ENCODE results near the gene ATP9B. TPM values are rescaled to one million over a fixed set of nuclear protein-coding genes. Genes with fewer than 3 reads are reported as not detected.

The ATP9B gene
- total RNA-seq, 1 donor from 2014 or later = 15.8 TPM

- Mint-ChIP-seq H3K4me1 (ENCODE audit: low read depth) (no peaks in the 10 kb centered on the region), H3K4me3 (ENCODE audit: unreplicated experiment) (no peak overlapping the region), H3K27ac (ENCODE audit: unreplicated experiment) (no peak overlapping the region), H3K36me3 (ENCODE audit: low read depth) (peaks cover 27% of the 10 kb centered on the region), H3K9me3 (ENCODE audit: low read depth) (no peaks in the 10 kb centered on the region), H3K27me3 (ENCODE audit: low read depth) (no peaks in the 10 kb centered on the region)
- TF ChIP-seq CTCF (IDR thresholded peaks at IDR 0.05) = no peak
- DNase-seq (ENCODE audit: low spot score) = no peak
Observed at GRCh38 chr18:79344208-79344581, 275.0 kb downstream of the ATP9B start.

- Mint-ChIP-seq H3K9me3 (ENCODE audit: low read depth) (no peaks in the 10 kb centered on the region), H3K27ac (ENCODE audit: unreplicated experiment) (no peak overlapping the region), H3K4me1 (ENCODE audit: low read depth) (no peaks in the 10 kb centered on the region), H3K27me3 (ENCODE audit: low read depth) (no peaks in the 10 kb centered on the region), H3K4me3 (ENCODE audit: unreplicated experiment) (no peak overlapping the region), H3K36me3 (ENCODE audit: low read depth) (peaks cover 27% of the 10 kb centered on the region)
- TF ChIP-seq CTCF (IDR thresholded peaks at IDR 0.05) = no peak
- no peak for DNase-seq (ENCODE audit: low spot score)
Observed at GRCh38 chr18:79345366-79345765, 276.2 kb downstream of the ATP9B start.

- no peak overlapping the region for H3K27ac Mint-ChIP-seq (ENCODE audit: unreplicated experiment)
- peaks cover 27% of the 10 kb centered on the region for H3K36me3 Mint-ChIP-seq (ENCODE audit: low read depth)
- H3K4me1 Mint-ChIP-seq (ENCODE audit: low read depth) = no peaks in the 10 kb centered on the region
- DNase-seq (ENCODE audit: low spot score) = no peak
- H3K27me3 Mint-ChIP-seq (ENCODE audit: low read depth) = no peaks in the 10 kb centered on the region
- H3K9me3 Mint-ChIP-seq (ENCODE audit: low read depth) = no peaks in the 10 kb centered on the region
- H3K4me3 Mint-ChIP-seq (ENCODE audit: unreplicated experiment) = no peak overlapping the region
- TF ChIP-seq CTCF (IDR thresholded peaks at IDR 0.05) = no peak
Observed at GRCh38 chr18:79345981-79346380, 276.8 kb downstream of the ATP9B start.

- no peak for TF ChIP-seq CTCF (IDR thresholded peaks at IDR 0.05)
- H3K9me3 Mint-ChIP-seq (ENCODE audit: low read depth) = no peaks in the 10 kb centered on the region
- no peaks in the 10 kb centered on the region for H3K4me1 Mint-ChIP-seq (ENCODE audit: low read depth)
- no peak overlapping the region for H3K27ac Mint-ChIP-seq (ENCODE audit: unreplicated experiment)
- no peaks in the 10 kb centered on the region for H3K27me3 Mint-ChIP-seq (ENCODE audit: low read depth)
- no peak overlapping the region for H3K4me3 Mint-ChIP-seq (ENCODE audit: unreplicated experiment)
- no peak for DNase-seq (ENCODE audit: low spot score)
- peaks cover 29% of the 10 kb centered on the region for H3K36me3 Mint-ChIP-seq (ENCODE audit: low read depth)
Observed at GRCh38 chr18:79348066-79348465, 278.9 kb downstream of the ATP9B start.

GRCh38 chr18:79352432-79352831 is 283.2 kb downstream of the ATP9B start:
- Mint-ChIP-seq H3K9me3 (ENCODE audit: low read depth) (no peaks in the 10 kb centered on the region), H3K27me3 (ENCODE audit: low read depth) (no peaks in the 10 kb centered on the region), H3K4me3 (ENCODE audit: unreplicated experiment) (no peak overlapping the region), H3K36me3 (ENCODE audit: low read depth) (peaks cover 16% of the 10 kb centered on the region), H3K4me1 (ENCODE audit: low read depth) (no peaks in the 10 kb centered on the region), H3K27ac (ENCODE audit: unreplicated experiment) (no peak overlapping the region)
- no peak for DNase-seq (ENCODE audit: low spot score)
- no peak for TF ChIP-seq CTCF (IDR thresholded peaks at IDR 0.05)

All from chondrocyte (in vitro differentiated cells).